ENCODE results near the gene OR2AT4. TPM values are rescaled to one million over a fixed set of nuclear protein-coding genes. Genes with fewer than 3 reads are reported as not detected.

The OR2AT4 gene
- total RNA-seq (2021; ENCODE audit: unreplicated experiment): not detected
- not detected for polyA plus RNA-seq (2012; ENCODE audit: insufficient read length)
- percentile 6 among the genes with signal in this experiment for Bru-seq, nascent RNA
- percentile 11 among the genes with signal in this experiment for BruChase-seq, experiment 1, labeled RNA remaining after a 2-hour chase
- BruChase-seq, experiment 2, labeled RNA remaining after a 6-hour chase: percentile 6 among the genes with signal in this experiment
- long read RNA-seq: 0 reads

DNA sequence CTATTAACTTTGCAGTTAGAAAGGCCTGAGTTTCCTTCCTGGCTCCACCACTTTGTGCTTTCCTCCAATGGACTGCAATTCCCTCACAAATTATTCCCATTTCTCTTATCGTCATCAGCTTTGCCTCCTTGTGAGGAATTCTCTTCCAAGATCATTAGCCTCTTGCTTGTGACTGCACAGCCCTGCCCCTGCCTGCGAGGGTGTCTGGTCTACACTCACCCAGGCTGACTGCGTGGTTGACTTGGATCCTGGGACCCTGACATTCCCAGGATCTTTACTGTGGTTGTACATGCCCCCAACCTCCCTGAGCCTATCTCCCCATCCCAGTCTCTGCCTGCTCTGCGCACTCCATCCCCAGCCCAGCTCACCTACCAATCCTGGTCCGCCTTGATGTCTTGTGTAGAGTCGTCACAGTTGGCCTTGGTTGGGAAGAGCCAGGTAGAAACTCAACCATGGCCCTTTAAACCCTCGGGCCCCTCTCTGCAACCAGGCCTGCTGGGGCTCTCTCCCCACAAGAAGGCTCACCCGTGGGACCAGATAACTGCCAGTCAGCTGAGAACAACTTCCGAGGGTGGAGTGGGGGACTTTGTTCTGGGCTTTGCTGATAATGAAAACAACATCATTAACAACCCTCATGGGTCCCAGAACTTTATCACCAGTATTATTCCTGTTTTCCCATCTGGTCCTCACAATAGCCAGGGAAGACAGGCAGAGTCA is at the start of gene OR2AT4:
Gene OR2AT4 (minus strand): TSS at position 421 of the 717 bp plus-strand sequence.
- intact Hi-C loops (cut with micrococcal nuclease; ENCODE audit: unreplicated experiment) (no loop called here), in situ Hi-C loops (cut with HindIII; ENCODE audit: low pct_unique_long_range_greater_than_20kb, low sequenced_read_pairs) (no loop called here)
- Histone ChIP-seq H3K36me3 (ENCODE audit: control insufficient read depth, insufficient read depth, low read length) (no peaks in the 10 kb centered on the region), H3K4me3 (ENCODE audit: low read depth in 2 of 2, low read length in 2 of 2) (no peak within 1 kb of the TSS), H3K27ac (ENCODE audit: low read length) (no peak within 1 kb of the TSS), H3K9me3 (ENCODE audit: control insufficient read depth, insufficient read depth, low read depth, low read length) (peaks cover 3% of the 10 kb centered on the region), H3K4me1 (ENCODE audit: control insufficient read depth, insufficient read depth, low read length) (no peaks in the 10 kb centered on the region), H3K27me3 (ENCODE audit: control insufficient read depth, insufficient read depth, low read length) (peaks cover 16% of the 10 kb centered on the region)
- DNase-seq (ENCODE audit: low read depth, low spot score) (no peak), ATAC-seq (no peak)
- BruUV-seq (replicated peaks): no TSS peak
- TF ChIP-seq POLR2AphosphoS5 (IDR thresholded peaks at IDR 0.05; ENCODE audit: low read depth, low read length): no peak
- ChIA-PET CTCF (no interaction called here), POLR2A (no interaction called here)

DNA sequence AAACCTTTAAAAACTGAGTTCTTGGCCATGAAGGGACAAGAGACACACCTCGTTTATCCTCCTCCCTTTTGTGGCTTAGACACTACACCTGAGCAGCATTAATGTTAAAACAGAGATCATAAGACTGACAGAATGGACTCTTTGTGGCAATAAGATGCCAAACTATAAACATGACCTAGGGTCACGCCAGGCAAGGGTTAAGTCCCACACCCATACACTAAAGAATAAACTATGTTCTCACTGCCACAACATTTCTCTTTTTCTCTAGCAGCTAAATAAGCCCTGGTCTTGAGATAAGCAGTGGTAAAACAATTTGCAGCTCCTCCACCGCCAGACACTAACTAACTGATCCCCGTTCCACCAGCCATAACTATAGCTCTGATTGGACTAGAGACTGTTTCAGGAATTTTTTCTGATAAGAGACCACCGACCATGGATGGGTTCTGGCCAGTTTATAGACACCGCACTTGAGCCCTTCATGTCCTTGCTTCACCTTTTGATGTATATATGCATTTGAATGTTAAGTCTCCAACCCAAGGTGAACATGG is 49.4 kb upstream of the OR2AT4 start:
- DNase-seq (ENCODE audit: low read depth, low spot score): no peak
- in situ Hi-C loops (cut with HindIII; ENCODE audit: low pct_unique_long_range_greater_than_20kb, low sequenced_read_pairs) (no loop called here), intact Hi-C loops (cut with micrococcal nuclease; ENCODE audit: unreplicated experiment) (loop anchor here (2.0 kb wide), 1 partner anchor 59 kb away; no protein-coding TSS in a partner anchor)
- H3K9me3 ChIP-seq (ENCODE audit: control insufficient read depth, insufficient read depth, low read depth, low read length): no peaks in the 10 kb centered on the region
- no peak overlapping the region for H3K27ac ChIP-seq (ENCODE audit: low read length)
- peaks cover 2% of the 10 kb centered on the region; the same call in 1 of the 2 replicates for H3K27me3 ChIP-seq (ENCODE audit: control insufficient read depth, insufficient read depth, low read length)
- no peaks in the 10 kb centered on the region for H3K36me3 ChIP-seq (ENCODE audit: control insufficient read depth, insufficient read depth, low read length)
- POLR2A ChIA-PET: interaction anchor here (0.6 kb wide), 2 partner anchors 15 to 175 kb away, joined by 3 read pairs; no protein-coding TSS in a partner anchor
- CTCF ChIA-PET: interaction anchor here (1.0 to 3.9 kb wide), 6 partner anchors 18 to 102 kb away, joined by 3 to 58 read pairs (median 12); no protein-coding TSS in a partner anchor
- ATAC-seq: no peak
- H3K4me1 ChIP-seq (ENCODE audit: control insufficient read depth, insufficient read depth, low read length): peaks cover 10% of the 10 kb centered on the region
- no peak overlapping the region for H3K4me3 ChIP-seq (ENCODE audit: low read depth in 2 of 2, low read length in 2 of 2)
- BruUV-seq (replicated peaks): no TSS peak
- TF ChIP-seq, protein P1, sequence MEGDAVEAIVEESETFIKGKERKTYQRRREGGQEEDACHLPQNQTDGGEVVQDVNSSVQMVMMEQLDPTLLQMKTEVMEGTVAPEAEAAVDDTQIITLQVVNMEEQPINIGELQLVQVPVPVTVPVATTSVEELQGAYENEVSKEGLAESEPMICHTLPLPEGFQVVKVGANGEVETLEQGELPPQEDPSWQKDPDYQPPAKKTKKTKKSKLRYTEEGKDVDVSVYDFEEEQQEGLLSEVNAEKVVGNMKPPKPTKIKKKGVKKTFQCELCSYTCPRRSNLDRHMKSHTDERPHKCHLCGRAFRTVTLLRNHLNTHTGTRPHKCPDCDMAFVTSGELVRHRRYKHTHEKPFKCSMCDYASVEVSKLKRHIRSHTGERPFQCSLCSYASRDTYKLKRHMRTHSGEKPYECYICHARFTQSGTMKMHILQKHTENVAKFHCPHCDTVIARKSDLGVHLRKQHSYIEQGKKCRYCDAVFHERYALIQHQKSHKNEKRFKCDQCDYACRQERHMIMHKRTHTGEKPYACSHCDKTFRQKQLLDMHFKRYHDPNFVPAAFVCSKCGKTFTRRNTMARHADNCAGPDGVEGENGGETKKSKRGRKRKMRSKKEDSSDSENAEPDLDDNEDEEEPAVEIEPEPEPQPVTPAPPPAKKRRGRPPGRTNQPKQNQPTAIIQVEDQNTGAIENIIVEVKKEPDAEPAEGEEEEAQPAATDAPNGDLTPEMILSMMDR (IDR thresholded peaks at IDR 0.05): no peak
- no peak for TF ChIP-seq TCF7L2 (IDR thresholded peaks at IDR 0.05; ENCODE audit: low read depth, low read length)
- TF ChIP-seq POLR2AphosphoS5 (IDR thresholded peaks at IDR 0.05; ENCODE audit: low read depth, low read length): no peak
- TF ChIP-seq, protein P2, sequence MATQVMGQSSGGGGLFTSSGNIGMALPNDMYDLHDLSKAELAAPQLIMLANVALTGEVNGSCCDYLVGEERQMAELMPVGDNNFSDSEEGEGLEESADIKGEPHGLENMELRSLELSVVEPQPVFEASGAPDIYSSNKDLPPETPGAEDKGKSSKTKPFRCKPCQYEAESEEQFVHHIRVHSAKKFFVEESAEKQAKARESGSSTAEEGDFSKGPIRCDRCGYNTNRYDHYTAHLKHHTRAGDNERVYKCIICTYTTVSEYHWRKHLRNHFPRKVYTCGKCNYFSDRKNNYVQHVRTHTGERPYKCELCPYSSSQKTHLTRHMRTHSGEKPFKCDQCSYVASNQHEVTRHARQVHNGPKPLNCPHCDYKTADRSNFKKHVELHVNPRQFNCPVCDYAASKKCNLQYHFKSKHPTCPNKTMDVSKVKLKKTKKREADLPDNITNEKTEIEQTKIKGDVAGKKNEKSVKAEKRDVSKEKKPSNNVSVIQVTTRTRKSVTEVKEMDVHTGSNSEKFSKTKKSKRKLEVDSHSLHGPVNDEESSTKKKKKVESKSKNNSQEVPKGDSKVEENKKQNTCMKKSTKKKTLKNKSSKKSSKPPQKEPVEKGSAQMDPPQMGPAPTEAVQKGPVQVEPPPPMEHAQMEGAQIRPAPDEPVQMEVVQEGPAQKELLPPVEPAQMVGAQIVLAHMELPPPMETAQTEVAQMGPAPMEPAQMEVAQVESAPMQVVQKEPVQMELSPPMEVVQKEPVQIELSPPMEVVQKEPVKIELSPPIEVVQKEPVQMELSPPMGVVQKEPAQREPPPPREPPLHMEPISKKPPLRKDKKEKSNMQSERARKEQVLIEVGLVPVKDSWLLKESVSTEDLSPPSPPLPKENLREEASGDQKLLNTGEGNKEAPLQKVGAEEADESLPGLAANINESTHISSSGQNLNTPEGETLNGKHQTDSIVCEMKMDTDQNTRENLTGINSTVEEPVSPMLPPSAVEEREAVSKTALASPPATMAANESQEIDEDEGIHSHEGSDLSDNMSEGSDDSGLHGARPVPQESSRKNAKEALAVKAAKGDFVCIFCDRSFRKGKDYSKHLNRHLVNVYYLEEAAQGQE (IDR thresholded peaks at IDR 0.05; ENCODE audit: insufficient read depth in 1 of 2, low read depth in 2 of 2, low read length in 1 of 2): no peak
- TF ChIP-seq SIN3A (IDR thresholded peaks at IDR 0.05; ENCODE audit: borderline replicate concordance, insufficient read depth, low read depth, low read length): no peak
